ENCODE data around the gene RER1. TPM values are rescaled to one million over a fixed set of nuclear protein-coding genes. Genes with fewer than 3 reads are reported as not detected.

RER1 gene
- total RNA-seq, 1 experiment from 2014 or later, result 90.3 TPM

Other genes with a start within 250 kb of the RER1 start
- 39.2 and 48.6 TPM in 2 replicates for gene FAAP20, start 197.1 kb upstream of the RER1 start, total RNA-seq (2014; rRNA removed; shearing (Covaris generic))
- gene SKI, start 163.5 kb upstream of the RER1 start, total RNA-seq (2014; rRNA removed; shearing (Covaris generic)), result 9.6 and 24.3 TPM in 2 replicates
- 2.3 and 5.0 TPM in 2 replicates for gene MORN1, start 287 bp upstream of the RER1 start, total RNA-seq (2014; rRNA removed; shearing (Covaris generic))
- 29.3 and 37.3 TPM in 2 replicates for gene PEX10, start 20.7 kb downstream of the RER1 start, total RNA-seq (2014; rRNA removed; shearing (Covaris generic))
- 0.24 TPM in 1 of 2 replicates, not detected in the other for gene PLCH2, start 84.4 kb downstream of the RER1 start, total RNA-seq (2014; rRNA removed; shearing (Covaris generic))
- gene PANK4, start 134.8 kb downstream of the RER1 start, total RNA-seq (2014; rRNA removed; shearing (Covaris generic)), result 36.7 and 39.9 TPM in 2 replicates
- gene HES5, start 138.4 kb downstream of the RER1 start, total RNA-seq (2014; rRNA removed; shearing (Covaris generic)), result not detected in 2 replicates
- gene TNFRSF14, start 164.5 kb downstream of the RER1 start, total RNA-seq (2014; rRNA removed; shearing (Covaris generic)), result 8.1 and 22.2 TPM in 2 replicates
- gene PRXL2B, start 194.9 kb downstream of the RER1 start, total RNA-seq (2014; rRNA removed; shearing (Covaris generic)), result 15.2 and 16.4 TPM in 2 replicates
- not detected in 2 replicates for gene MMEL1, start 241.2 kb downstream of the RER1 start, total RNA-seq (2014; rRNA removed; shearing (Covaris generic))